Iris pigment epithelial cell (primary cell): Measurements from ENCODE around the gene CRTAC1.
"Not testable (repeated sequence)": the region's sequence is repeated elsewhere in the genome, so short reads cannot be mapped to it uniquely, and the experiment has no call there.

Experiments used
- DNase-seq: peaks from one replicate; pipeline ENCODE4 v3.0.0-alpha.2; 2011; ENCODE audit warnings: low read depth

CRTAC1 gene

GRCh38 chr10:97869091-97870042, 161.1 kb downstream of the CRTAC1 start:
- DNase-seq: peak; percentile 78

GRCh38 chr10:97868134-97868685, 162.2 kb downstream of the CRTAC1 start:
- no peak for DNase-seq

GRCh38 chr10:97867220-97867800, 163.1 kb downstream of the CRTAC1 start:
- DNase-seq: no peak

DNA sequence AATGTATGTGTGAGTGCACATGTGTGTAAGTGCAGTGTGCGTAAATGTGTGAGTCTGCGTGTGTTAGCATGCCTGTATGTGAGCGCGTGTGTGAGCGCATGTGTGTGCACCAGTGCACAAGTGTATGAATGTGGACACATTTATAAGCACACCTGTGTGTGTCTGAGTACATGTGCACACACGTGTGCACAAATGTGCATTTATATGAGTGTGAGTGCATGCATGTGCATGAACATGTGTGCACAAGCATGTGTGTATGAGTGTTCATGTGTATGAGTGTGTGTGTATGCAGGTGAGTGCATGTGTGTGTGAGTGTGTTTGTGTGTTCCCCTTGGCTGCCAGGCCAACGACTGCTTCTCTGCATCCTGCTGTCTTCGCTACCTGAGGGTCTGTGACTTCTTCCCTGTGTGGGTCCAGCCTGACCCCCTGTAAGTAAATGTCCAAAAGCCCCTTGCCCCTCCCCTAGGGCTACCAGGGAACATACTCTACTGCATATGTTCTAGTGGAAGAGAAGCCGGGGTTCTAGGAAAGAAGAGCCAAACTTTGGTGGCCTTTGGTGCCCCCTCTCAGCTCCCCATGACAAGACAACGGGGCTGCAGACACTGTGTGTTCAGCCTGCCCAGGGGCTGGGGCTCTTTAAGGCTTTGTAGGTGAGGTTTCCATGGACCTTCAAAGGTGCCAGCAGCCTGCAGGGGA, 163.7 kb downstream of the CRTAC1 start:
- no peak for DNase-seq

DNA sequence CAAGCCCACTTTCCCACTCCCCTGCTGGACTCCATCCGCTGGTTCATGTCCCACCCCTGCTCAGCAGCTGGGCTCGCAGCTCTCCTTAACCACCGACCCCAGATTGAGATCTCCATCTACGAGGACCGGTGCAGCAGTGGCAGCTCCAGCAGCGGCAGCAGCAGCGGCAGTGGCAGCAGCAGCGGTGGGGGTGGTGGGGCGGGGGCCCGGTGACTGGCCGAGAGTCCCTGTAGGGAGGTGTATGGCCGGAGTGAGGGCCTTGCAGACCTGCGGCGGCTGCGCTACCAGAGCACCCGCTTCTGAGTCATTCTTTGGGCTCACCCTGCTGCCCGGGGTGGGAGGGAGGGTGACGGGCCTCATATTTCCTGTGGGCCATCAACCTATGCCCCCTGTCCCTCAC, 164.9 kb downstream of the CRTAC1 start:
- no peak for DNase-seq

- no peak for DNase-seq
Measured at GRCh38 chr10:97863808-97864207, 166.6 kb downstream of the CRTAC1 start.

GRCh38 chr10:97861924-97862323, 168.5 kb downstream of the CRTAC1 start:
- no peak for DNase-seq

- peak; percentile 53 for DNase-seq
Measured at GRCh38 chr10:97861097-97861750, 169.2 kb downstream of the CRTAC1 start.

- no peak for DNase-seq
Measured at GRCh38 chr10:97858001-97858439, 172.4 kb downstream of the CRTAC1 start.

DNA sequence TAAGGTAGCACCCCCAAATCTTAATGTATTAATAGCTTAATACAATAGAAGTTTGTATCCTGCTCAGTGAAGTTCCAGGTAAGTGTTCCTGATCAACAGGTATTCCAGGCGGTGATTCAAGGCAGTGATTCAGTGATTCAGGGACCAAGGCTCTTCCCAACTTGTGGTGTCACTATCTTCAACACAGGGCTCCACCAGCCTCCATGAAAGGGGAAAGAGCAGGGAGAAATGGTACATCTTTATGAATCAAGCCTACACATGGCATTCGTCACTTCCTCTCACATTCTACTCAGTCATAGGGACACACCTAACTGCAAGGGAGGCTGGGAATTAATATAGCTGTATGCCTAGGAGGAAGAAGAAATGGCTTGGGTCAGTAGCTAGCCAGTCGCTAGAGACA, 175.7 kb downstream of the CRTAC1 start:
- no peak for DNase-seq

GRCh38 chr10:97852840-97853405, 177.5 kb downstream of the CRTAC1 start:
- DNase-seq: no peak

DNA sequence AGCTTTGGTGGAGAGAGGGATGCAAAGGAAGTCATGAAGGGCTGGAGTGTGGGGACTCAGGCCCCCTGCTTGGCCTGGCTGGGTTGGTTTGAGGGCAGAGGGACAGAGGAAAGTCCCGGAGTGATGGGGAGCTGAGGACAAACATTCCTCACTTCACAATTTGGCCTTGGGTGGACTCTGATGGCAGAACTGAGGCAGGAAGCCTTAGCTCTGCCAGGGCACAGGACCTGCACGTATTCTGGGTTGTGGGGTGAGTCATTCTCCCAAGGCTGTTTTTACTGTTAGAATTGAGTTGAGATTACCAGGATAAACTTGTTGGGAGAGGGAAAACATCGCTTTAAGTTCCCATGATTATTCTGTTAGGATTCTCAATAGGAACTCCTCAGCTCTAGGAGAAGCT, 178.1 kb downstream of the CRTAC1 start:
- DNase-seq: no peak

GRCh38 chr10:97851341-97852001, 178.9 kb downstream of the CRTAC1 start:
- no peak for DNase-seq

- DNase-seq: no peak
Measured at GRCh38 chr10:97850446-97850845, 180.0 kb downstream of the CRTAC1 start.

DNA sequence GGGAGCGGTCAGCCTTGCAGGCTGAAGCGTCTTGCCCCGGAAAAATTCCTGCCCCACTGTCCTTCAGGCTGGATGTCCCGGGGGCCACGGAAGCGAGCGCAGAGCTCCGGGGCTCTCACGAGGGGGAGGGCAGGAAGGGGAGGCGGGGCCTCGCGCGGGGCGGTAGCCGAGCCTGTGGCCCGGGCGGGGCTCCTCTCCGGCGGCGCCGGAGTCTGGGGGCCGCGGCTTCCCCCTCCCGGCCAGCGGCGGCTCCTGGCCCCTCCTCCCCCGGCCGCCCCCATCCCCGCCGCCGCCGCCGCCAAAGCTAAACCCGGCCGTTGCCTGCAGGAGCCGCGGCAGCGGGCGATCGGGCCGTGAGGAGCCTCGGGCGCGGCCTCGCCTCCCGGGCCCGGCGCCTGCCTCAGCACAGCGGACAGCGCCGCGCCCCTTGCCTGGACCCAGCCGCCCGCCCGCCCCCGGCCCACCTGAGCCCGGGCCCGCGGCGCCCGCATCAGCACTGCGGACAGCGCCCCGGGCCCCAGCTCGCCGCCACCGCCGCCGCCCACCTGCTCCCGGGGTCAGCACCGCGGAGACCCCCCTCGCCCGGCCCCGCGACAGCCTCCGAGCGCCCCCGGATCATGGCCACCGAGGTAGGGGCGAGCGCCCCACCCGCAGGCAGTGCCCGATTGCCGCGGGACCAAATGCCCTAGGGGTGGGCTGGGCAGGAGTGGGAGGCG, 180.6 kb downstream of the CRTAC1 start, which contains the start of gene GOLGA7B:
Gene GOLGA7B (plus strand): TSS at position 157 of the 716 bp plus-strand sequence. CDS start 461 bp downstream, at position 618.
- peak; percentile 20 for DNase-seq

DNA sequence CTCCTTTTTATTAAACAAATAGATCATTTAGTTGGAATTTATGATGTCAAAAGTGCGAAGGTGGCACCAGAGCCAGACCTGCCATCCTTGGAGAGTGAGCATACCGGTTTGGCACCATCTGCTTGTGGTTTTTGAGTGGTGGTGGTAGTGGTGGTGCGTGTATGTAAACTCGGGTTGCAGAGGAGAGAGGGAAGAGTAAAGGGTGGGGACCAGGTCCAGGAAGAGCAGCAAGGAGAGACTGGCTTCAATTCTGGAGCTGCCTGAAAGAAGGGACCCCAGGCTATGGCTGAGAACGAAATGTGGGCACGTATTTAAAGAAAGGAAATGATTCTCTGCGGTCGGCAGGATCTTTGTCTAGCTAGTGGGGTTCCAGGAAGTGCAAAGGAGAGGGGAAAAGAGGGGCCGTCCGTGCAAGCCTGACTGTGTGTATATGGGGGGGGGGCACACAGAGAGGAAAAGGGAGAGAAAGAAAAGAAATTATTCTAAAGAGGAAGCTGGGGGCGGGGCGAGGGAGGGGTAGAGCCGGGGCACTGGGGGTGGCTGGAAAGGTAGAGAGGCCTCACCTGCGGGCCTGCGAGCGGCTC, 181.2 kb downstream of the CRTAC1 start:
- DNase-seq: no peak

GRCh38 chr10:97844678-97845077, 185.7 kb downstream of the CRTAC1 start:
- DNase-seq: no peak

- not testable (repeated sequence) for DNase-seq
Measured at GRCh38 chr10:97843972-97844371, 186.4 kb downstream of the CRTAC1 start.

DNA sequence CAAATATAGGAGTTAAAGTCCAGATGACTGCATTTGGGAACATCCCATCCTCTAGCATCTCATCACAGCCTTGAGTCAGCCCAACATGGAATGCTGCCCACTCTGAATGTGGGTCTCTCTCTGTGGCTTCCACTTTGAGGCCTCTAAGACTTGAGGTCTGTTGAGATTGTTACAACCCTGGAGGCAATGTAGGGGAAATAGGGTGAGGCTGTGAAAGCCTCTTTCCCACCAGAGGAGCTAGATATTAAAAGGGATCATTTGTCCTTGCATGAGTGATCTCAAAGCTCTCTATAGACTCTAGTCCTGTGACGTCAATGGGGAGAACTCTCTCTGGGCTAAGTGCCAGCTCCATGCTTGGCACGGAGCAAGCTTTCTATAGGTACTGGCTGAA, 187.1 kb downstream of the CRTAC1 start:
- DNase-seq: no peak
